ENCODE measurements around the gene USP28.

DNA sequence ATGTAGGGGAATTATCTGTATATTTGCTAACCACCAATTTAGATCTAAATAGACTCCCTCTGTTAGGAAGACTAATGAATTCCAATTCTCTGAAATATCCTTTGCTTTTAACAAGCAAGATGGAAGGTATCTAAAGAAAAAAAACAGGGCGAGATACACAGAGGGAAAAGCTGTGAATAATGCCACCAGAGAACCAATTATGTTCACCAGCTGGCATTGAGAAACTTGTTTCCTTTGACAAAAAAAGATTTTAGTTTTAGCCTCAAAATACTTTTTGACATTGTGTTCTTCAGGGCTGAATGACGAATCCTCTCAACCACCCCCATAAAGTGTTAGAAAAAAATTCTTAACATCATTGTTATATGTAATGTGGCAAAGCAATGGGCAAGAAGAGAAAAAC is 48.2 kb upstream of the USP28 start:
- TF ChIP-seq, protein P1, sequence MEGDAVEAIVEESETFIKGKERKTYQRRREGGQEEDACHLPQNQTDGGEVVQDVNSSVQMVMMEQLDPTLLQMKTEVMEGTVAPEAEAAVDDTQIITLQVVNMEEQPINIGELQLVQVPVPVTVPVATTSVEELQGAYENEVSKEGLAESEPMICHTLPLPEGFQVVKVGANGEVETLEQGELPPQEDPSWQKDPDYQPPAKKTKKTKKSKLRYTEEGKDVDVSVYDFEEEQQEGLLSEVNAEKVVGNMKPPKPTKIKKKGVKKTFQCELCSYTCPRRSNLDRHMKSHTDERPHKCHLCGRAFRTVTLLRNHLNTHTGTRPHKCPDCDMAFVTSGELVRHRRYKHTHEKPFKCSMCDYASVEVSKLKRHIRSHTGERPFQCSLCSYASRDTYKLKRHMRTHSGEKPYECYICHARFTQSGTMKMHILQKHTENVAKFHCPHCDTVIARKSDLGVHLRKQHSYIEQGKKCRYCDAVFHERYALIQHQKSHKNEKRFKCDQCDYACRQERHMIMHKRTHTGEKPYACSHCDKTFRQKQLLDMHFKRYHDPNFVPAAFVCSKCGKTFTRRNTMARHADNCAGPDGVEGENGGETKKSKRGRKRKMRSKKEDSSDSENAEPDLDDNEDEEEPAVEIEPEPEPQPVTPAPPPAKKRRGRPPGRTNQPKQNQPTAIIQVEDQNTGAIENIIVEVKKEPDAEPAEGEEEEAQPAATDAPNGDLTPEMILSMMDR (conservative IDR thresholded peaks at IDR 0.05; ENCODE audit: low read depth, low read length): no peak
- TF ChIP-seq EZH2 (IDR thresholded peaks at IDR 0.05; ENCODE audit: borderline replicate concordance, low read depth, low read length, poor library complexity, severe bottlenecking): no peak
